Endometrium (tissue), 2 donors: Measurements from ENCODE around the gene OTUB1.
"Not testable (repeated sequence)": the region's sequence is repeated elsewhere in the genome, so short reads cannot be mapped to it uniquely, and the experiment has no call there.

Experiments used
- FAIRE-seq: peaks from 2 replicates; lab custom pipeline; 2012; peaks lifted over from hg19 to GRCh38; lab: Jason Lieb, UNC
- donor health status: control.
- donor health status: control.

Gene OTUB1

GRCh38 chr11:64044730-64045393 lies 58.6 kb downstream of the OTUB1 start:
- no peak for FAIRE-seq

GRCh38 chr11:64045700-64046099 lies 59.5 kb downstream of the OTUB1 start:
- no peak for FAIRE-seq

- not testable (repeated sequence) for FAIRE-seq
Observed at GRCh38 chr11:64047373-64047772, 61.1 kb downstream of the OTUB1 start.
